Activated CD4-positive, alpha-beta T cell treated with anti-CD3 and anti-CD28 coated beads for 36 hours (primary cell): ENCODE results near the gene ZNF862. TPM values are rescaled to one million over a fixed set of nuclear protein-coding genes. Genes with fewer than 3 reads are reported as not detected.
"Not testable (repeated sequence)": the region's sequence is repeated elsewhere in the genome, so short reads cannot be mapped to it uniquely, and the experiment has no call there.

Experiments
- ATAC-seq: fragments of 200-7000 bp; cut with Tn5 transposase; one replicate; pipeline ENCODE4 v1.10.0; 2021; ENCODE audit warnings: mild to moderate bottlenecking, moderate library complexity
- CTCF ChIA-PET: fragments of 350-600 bp; sonication (Branson Sonifier 250); formaldehyde crosslinking; loops from one replicate; lab custom pipeline; 2021; ENCODE audit warnings: antibody characterized with exemption; lab: Charles Lee
- POLR2A ChIA-PET: fragments of 350-600 bp; sonication (Branson Sonifier 250); formaldehyde crosslinking; loops from one replicate; lab custom pipeline; 2021; ENCODE audit warnings: antibody characterized with exemption, inconsistent platforms; lab: Charles Lee
- DNase-seq: peaks from one replicate; pipeline ENCODE4 v3.0.0-alpha.2; 2020
- H3K27ac Mint-ChIP-seq: one replicate; pipeline ENCODE4 v1.8.0; 2021; ENCODE audit warnings: mixed read lengths
- H3K27me3 Mint-ChIP-seq: one replicate; pipeline ENCODE4 v1.8.0; 2021; ENCODE audit warnings: mixed read lengths
- H3K36me3 Mint-ChIP-seq: one replicate; pipeline ENCODE4 v1.8.0; 2021; ENCODE audit warnings: low read depth, mixed read lengths
- H3K4me1 Mint-ChIP-seq: one replicate; pipeline ENCODE4 v1.8.0; 2021; ENCODE audit warnings: mixed read lengths
- H3K4me3 Mint-ChIP-seq: one replicate; pipeline ENCODE4 v1.8.0; 2021; ENCODE audit warnings: mild to moderate bottlenecking, moderate library complexity, mixed read lengths
- H3K9me3 Mint-ChIP-seq: one replicate; pipeline ENCODE4 v1.8.0; 2021; ENCODE audit warnings: low read depth, mixed read lengths
- intact Hi-C, 2 experiments: fragments of 100-400 bp; cut with DNase I in 1 of 2; cut with micrococcal nuclease in 1 of 2; formaldehyde crosslinking; loops; one replicate each; pipeline versions ENCODE4 v1.14.2 to v1.15.1; 2022 to 2024; cut with DNase I, micrococcal nuclease
- total RNA-seq, 2 experiments: library from RNA; stranded (reverse); gene quantifications; one replicate each; pipeline ENCODE4 v1.2.3, GENCODE V29; 2021

Gene ZNF862
- total RNA-seq, 2 experiments from 2014 or later = 17.6 to 18.3 TPM

DNA sequence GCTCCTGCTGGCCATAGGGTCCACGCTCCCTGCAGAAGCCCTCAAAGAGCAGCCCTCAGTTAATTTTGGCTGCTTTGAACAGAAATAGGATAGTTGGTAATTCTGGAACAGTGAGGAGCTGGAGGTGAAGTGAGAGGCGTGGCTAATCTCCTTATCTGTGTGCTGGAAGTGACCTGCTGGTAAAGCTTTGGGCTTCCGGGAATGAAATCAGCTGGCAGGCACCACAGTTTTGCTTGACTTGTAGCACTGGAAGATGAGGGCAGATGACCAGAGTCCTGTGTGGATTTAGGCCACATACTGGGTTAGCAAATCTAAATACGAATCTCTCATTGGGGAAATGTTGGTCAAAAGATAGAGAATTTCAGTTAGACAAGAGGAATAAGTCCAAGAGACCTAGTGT is 45.8 kb downstream of the ZNF862 start:
- no peak for ATAC-seq
- no peaks in the 10 kb centered on the region for H3K27me3 Mint-ChIP-seq
- peaks cover 3% of the 10 kb centered on the region for H3K4me1 Mint-ChIP-seq
- H3K36me3 Mint-ChIP-seq = peaks cover 4% of the 10 kb centered on the region
- no peaks in the 10 kb centered on the region for H3K9me3 Mint-ChIP-seq
- intact Hi-C loops = loop anchor here (5.0 to 10.0 kb wide), 2 partner anchors 161 to 393 kb away; no protein-coding TSS in a partner anchor
- POLR2A ChIA-PET = interaction anchor here (0.7 to 1.6 kb wide), 2 partner anchors 12 to 46 kb away, joined by 4 to 6 read pairs; partner anchors contain the start of gene ZNF862
- no peak overlapping the region for H3K4me3 Mint-ChIP-seq
- no peak overlapping the region for H3K27ac Mint-ChIP-seq
- CTCF ChIA-PET = interaction anchor here (0.6 to 1.4 kb wide), 8 partner anchors 12 to 1327 kb away, joined by 3 to 6 read pairs (median 3); partner anchors contain the start of gene ZNF862
- DNase-seq = no peak

DNA sequence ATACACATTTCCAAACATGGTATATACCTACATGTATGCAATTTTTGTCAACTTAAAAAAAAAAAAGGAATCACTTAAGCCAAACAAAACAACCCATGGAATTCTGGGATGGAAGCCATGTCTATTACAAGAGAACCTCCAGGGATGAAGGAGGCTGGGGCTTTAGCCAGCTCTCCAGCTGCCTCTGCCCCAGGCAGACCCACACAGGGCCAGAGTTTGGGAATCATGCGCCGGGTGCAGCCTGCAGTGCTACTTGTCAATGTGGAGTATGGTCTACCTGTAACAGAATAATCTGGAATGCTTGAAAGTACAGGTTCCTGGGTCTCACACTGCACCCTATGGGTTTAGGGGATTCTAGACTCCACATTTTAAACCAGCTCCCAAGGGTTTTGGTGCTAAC is 46.4 kb downstream of the ZNF862 start:
- Mint-ChIP-seq H3K36me3 (peaks cover 4% of the 10 kb centered on the region), H3K9me3 (no peaks in the 10 kb centered on the region), H3K27me3 (no peaks in the 10 kb centered on the region), H3K4me1 (peaks cover 3% of the 10 kb centered on the region), H3K4me3 (no peak overlapping the region), H3K27ac (no peak overlapping the region)
- ChIA-PET POLR2A (interaction anchor here (1.6 kb wide), 1 partner anchor 47 kb away, joined by 4 read pairs; the partner anchor contains the start of gene ZNF862), CTCF (interaction anchor here (0.7 to 1.4 kb wide), 4 partner anchors 12 to 160 kb away, joined by 3 to 6 read pairs (median 4); no protein-coding TSS in a partner anchor)
- ATAC-seq (no peak), DNase-seq (no peak)
- intact Hi-C loops = loop anchor here (5.0 to 10.0 kb wide), 2 partner anchors 160 to 393 kb away; no protein-coding TSS in a partner anchor

DNA sequence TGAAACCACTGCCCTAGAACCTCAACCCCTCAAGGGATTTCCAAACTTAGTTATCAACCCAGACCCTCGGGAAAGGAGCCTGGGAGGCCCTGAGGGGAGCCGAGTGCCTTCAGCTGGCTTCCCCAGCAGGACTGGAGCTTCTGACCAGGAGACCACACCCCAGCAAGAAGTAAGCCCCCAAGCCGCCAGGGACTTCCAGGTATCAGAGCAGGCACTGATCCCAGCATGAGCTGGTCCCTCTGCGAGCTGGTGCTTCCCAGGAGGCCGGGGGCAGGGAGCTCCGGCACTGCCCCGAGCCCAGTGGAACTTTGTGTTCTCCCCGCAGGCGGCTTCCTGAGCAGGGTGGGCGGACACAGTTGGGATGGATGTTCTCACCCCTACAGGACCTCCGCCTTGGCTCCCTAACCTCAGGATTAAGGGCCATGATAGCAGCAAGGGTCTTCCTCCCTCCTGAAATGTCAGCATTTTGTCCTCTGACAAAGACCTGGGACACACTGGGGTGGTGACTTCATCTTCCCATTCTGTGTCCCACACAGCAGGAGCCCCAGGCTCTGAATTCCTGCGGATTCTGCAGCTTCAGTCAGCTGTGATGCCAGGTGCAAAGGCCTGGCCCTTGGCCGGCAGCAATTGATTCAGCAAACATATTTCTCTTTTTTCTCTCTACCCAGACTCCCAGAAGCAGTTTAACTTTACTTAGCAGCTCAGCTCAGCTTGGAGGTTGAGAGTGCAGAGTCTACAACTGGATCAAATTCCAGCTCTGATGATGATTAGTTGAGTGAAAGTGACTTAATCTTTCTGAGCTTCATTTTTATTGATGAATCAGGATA is 47.2 kb downstream of the ZNF862 start:
- Mint-ChIP-seq H3K36me3 (peaks cover 4% of the 10 kb centered on the region), H3K4me3 (no peak overlapping the region), H3K4me1 (peaks cover 3% of the 10 kb centered on the region), H3K27me3 (no peaks in the 10 kb centered on the region), H3K9me3 (no peaks in the 10 kb centered on the region), H3K27ac (no peak overlapping the region)
- DNase-seq (no peak), ATAC-seq (no peak)
- ChIA-PET CTCF (interaction anchor here (0.9 kb wide), 1 partner anchor 15 kb away, joined by 5 read pairs; no protein-coding TSS in a partner anchor), POLR2A (no interaction called here)
- intact Hi-C loops = loop anchor here in 1 of 2 experiments (10.0 kb wide), 1 partner anchor 159 kb away; no protein-coding TSS in a partner anchor

DNA sequence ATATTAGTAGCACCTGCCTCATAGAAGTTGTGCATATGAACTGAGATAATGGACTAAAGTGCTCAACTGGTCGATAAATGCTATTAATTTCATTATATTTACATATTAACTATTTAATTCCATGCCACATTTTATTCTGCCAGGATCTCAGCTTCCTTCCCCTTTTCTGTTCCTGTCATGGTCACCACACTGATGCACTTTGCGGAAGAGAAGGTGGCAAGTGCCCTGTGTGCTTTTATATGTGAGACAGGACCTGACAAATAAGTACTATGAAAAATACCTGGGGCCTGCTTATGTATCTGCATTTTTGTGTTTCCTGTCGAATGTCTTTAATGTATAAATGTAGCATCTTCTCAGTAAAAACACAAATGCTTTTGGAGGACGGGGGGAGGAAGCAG is 47.8 kb downstream of the ZNF862 start:
- intact Hi-C loops = loop anchor here in 1 of 2 experiments (10.0 kb wide), 1 partner anchor 159 kb away; no protein-coding TSS in a partner anchor
- peaks cover 3% of the 10 kb centered on the region for H3K4me1 Mint-ChIP-seq

DNA sequence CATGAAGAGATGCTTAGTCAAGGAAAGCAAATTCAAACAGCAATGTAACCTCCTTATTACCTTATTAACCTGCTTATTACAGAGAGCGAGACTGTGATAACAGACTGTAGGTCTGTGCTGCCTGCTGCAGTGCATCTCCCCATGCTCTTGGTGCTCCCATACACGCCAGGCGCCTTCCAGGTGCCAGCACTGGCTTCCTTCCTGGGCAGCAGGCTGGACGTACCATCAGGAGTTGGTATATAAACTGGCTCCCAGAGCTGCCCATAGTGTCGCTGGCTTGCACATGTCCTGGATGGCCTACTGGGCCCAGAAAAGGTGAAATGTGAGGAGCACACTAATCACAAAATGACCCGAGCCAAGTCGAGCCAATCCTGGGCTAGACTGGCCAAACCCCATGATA is 49.1 kb downstream of the ZNF862 start:
- H3K9me3 Mint-ChIP-seq = no peaks in the 10 kb centered on the region
- peaks cover 4% of the 10 kb centered on the region for H3K36me3 Mint-ChIP-seq
- CTCF ChIA-PET = no interaction called here
- DNase-seq = no peak
- ATAC-seq = no peak
- POLR2A ChIA-PET = no interaction called here
- no peak overlapping the region for H3K27ac Mint-ChIP-seq
- H3K4me3 Mint-ChIP-seq = no peak overlapping the region
- H3K27me3 Mint-ChIP-seq = no peaks in the 10 kb centered on the region
- H3K4me1 Mint-ChIP-seq = peaks cover 3% of the 10 kb centered on the region
- intact Hi-C loops = loop anchor here in 1 of 2 experiments (10.0 kb wide), 1 partner anchor 157 kb away; no protein-coding TSS in a partner anchor

More for the DNA sequence above, 47.8 kb downstream of the ZNF862 start:
- ATAC-seq (no peak), DNase-seq (no peak)
- POLR2A ChIA-PET = no interaction called here
- Mint-ChIP-seq H3K27ac (no peak overlapping the region), H3K9me3 (no peaks in the 10 kb centered on the region), H3K4me3 (no peak overlapping the region), H3K36me3 (peaks cover 4% of the 10 kb centered on the region), H3K27me3 (no peaks in the 10 kb centered on the region)
- CTCF ChIA-PET = interaction anchor here (0.9 kb wide), 1 partner anchor 16 kb away, joined by 5 read pairs; no protein-coding TSS in a partner anchor

DNA sequence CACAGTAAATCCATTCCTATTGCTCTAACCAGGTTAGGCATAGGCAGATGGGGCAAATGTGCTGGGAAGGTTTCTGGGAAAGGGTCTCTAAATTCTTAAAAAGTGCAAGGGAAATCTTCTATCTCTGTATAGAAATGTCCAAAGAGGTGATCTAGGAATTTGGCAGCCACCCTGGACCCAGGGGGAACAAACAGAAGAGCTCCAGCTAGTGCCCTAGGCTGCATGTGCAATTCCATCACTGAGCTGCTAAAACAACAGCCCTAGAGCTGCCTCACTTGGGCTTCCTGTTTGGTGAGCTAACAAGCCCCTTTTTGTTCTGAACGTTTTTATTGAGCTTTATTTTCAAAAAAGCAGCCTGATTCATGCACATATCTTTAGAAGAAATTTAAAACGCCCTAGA is 52.5 kb downstream of the ZNF862 start:
- POLR2A ChIA-PET, H3K36me3 Mint-ChIP-seq, H3K27ac Mint-ChIP-seq, H3K4me3 Mint-ChIP-seq, DNase-seq, H3K9me3 Mint-ChIP-seq, intact Hi-C loops, H3K27me3 Mint-ChIP-seq, CTCF ChIA-PET, H3K4me1 Mint-ChIP-seq, ATAC-seq: not testable (repeated sequence)

DNA sequence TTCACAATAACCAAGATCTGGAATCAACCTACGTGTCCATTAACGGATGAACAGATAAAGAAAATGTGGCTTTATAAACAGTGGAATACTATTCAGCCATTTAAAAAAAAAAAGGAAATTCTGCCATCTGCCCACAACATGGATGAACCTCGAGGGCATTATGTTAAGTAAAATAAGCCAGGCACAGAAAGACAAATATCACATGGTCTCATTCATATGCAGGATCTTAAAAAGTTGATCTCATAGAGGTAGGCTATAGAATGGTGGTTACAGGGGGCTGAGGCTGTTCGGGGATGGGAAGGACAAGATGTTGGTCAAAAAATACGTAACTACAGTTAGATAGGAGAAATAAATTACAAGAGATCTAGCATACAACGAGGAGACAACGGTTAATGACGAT is 56.8 kb downstream of the ZNF862 start:
- CTCF ChIA-PET, H3K27ac Mint-ChIP-seq, H3K9me3 Mint-ChIP-seq, H3K27me3 Mint-ChIP-seq, intact Hi-C loops, DNase-seq, H3K4me3 Mint-ChIP-seq, POLR2A ChIA-PET, H3K4me1 Mint-ChIP-seq, H3K36me3 Mint-ChIP-seq, ATAC-seq: not testable (repeated sequence)

DNA sequence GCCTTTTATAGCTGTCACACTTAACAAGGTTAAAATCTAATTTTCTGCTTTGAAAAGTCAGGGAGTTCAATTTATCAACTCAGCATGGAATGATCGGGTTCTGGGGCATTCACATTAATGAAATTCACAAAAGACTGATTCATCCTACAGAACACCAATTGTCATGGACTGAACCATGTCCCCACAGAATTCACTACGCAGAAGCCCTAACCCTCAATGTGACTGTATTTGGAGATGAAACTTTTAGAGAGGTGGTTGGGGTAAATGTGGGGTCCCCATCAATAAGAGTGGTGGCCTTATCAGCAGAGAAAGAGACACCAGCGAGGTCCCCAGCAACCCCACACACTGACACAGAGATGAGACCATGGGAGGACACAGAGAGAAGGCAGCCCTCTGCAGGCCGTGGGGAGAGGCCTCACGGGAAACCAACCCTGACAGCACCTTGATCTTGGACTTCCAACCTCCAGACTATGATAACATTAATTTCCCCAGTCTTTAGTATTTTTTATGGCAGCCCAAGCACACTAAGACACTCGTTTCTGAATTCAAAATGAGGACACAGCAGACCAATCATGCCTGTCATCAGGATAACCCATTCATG is 69.7 kb downstream of the ZNF862 start:
- H3K27ac Mint-ChIP-seq, H3K4me1 Mint-ChIP-seq, H3K4me3 Mint-ChIP-seq, ATAC-seq, H3K27me3 Mint-ChIP-seq, CTCF ChIA-PET, DNase-seq, intact Hi-C loops, H3K9me3 Mint-ChIP-seq, POLR2A ChIA-PET, H3K36me3 Mint-ChIP-seq: not testable (repeated sequence)

DNA sequence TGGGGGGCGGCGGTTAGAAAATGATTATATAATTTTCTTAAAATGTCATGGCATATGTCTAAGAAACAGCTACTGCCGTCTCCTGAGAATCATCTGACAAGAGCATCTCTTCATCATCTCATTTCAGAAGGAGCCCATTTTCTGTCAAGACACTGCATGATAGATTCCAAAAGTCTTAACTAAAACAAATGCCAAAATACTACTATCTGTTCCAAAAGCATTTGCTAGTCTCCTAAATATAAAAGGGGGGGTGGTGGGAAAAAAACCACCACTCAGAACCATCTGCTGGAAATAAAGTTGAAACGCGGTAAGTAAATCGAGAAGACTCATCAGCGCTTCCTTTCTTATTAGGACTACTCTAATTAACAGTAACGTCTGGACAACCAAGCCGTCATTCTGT is 72.0 kb downstream of the ZNF862 start:
- H3K9me3 Mint-ChIP-seq, H3K4me1 Mint-ChIP-seq, H3K4me3 Mint-ChIP-seq, ATAC-seq, intact Hi-C loops, H3K27ac Mint-ChIP-seq, POLR2A ChIA-PET, DNase-seq, CTCF ChIA-PET, H3K36me3 Mint-ChIP-seq, H3K27me3 Mint-ChIP-seq: not testable (repeated sequence)

DNA sequence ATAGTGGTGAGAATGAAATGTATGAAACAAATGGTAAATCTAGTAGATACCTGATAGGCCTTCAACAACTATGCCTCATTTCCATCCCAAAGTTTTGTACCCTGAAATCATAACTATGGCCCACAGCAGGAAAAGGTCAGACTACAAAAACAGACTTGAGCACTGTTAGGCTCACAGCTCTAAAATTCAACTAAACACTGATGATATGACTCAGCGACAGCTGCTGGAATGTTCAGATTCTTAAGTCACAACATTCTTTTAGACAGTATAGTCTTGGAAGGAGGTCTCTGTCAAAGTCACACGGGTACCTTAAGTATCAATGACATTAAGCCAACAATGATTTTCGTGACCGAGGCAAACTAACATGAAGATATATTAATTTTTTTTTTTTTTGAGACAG is 74.0 kb downstream of the ZNF862 start:
- intact Hi-C loops, H3K36me3 Mint-ChIP-seq, POLR2A ChIA-PET, DNase-seq, H3K4me1 Mint-ChIP-seq, H3K27me3 Mint-ChIP-seq, H3K9me3 Mint-ChIP-seq, H3K27ac Mint-ChIP-seq, H3K4me3 Mint-ChIP-seq, CTCF ChIA-PET, ATAC-seq: not testable (repeated sequence)
